IMR-90 (cell line): ENCODE results near the gene DICER1. TPM values are rescaled to one million over a fixed set of nuclear protein-coding genes. Genes with fewer than 3 reads are reported as not detected.

Source experiments
- ATAC-seq: fragments of 200-7000 bp; cut with Tn5 transposase; 2 replicates; pipeline ENCODE4 v1.9.1; 2020; ENCODE audit warnings: low read depth, mild to moderate bottlenecking, moderate library complexity
- BruUV-seq: library from RNA; stranded (reverse); fragments of 400-500 nt; replicated peaks from 2 replicates; lab custom pipeline; 2021; lab: Mats Ljungman, UMichigan
- CTCF ChIA-PET: fragments of 300-600 bp; formaldehyde crosslinking; extraction: SDS; loops from one replicate; lab custom pipeline; 2021; ENCODE audit warnings: antibody characterized with exemption; lab: Yijun Ruan, JAX
- POLR2A ChIA-PET: fragments of 300-600 bp; sonication (Branson Sonifier 250); formaldehyde crosslinking; loops from one replicate; lab custom pipeline; 2022; ENCODE audit warnings: antibody characterized with exemption; ENCODE audit not compliant: unreplicated experiment; lab: Charles Lee
- DNase-seq: peaks from one replicate; pipeline ENCODE4 v3.0.0; 2013
- H2AFZ ChIP-seq: replicated peaks from 2 replicates; pipeline ENCODE3; 2013; ENCODE audit warnings: low read length, mild to moderate bottlenecking; ENCODE audit not compliant: poor library complexity
- H2AK5ac ChIP-seq: 2 replicates; pipeline ENCODE4 v1.6.1; 2013; ENCODE audit warnings: low read depth, low read length, inconsistent platforms
- H2AK9ac ChIP-seq: replicated peaks from 2 replicates; pipeline ENCODE3; 2013; ENCODE audit warnings: mild to moderate bottlenecking, low read depth, low read length, moderate library complexity; ENCODE audit not compliant: poor library complexity
- H2BK120ac ChIP-seq: 2 replicates; pipeline ENCODE4 v1.6.1; 2013; ENCODE audit warnings: low read depth, low read length, inconsistent platforms
- H2BK15ac ChIP-seq: 3 replicates; pipeline ENCODE4 v1.6.1; 2013; ENCODE audit warnings: low read depth, low read length, inconsistent platforms
- H2BK20ac ChIP-seq: 2 replicates; pipeline ENCODE4 v1.6.1; 2013; ENCODE audit warnings: low read depth, mild to moderate bottlenecking, inconsistent platforms, low read length, moderate library complexity
- H2BK5ac ChIP-seq: 2 replicates; pipeline ENCODE4 v1.6.1; 2013; ENCODE audit warnings: mild to moderate bottlenecking, low read depth, low read length, inconsistent platforms; ENCODE audit not compliant: poor library complexity, severe bottlenecking
- H3K14ac ChIP-seq: replicated peaks from 2 replicates; pipeline ENCODE4 v1.6.1; 2013; ENCODE audit warnings: low read depth, low read length, inconsistent platforms
- H3K18ac ChIP-seq: 2 replicates; pipeline ENCODE4 v1.6.1; 2013; ENCODE audit warnings: low read depth, low read length, control low read depth
- H3K23ac ChIP-seq: 2 replicates; pipeline ENCODE4 v1.6.1; 2013; ENCODE audit warnings: low read depth, low read length, inconsistent platforms
- H3K27ac ChIP-seq: 2 replicates; pipeline ENCODE4 v1.5.1; 2013; ENCODE audit warnings: mild to moderate bottlenecking, control low read depth, low read length; ENCODE audit not compliant: insufficient read depth
- H3K27me3 ChIP-seq: 2 replicates; pipeline ENCODE4 v1.6.1; 2013; ENCODE audit warnings: low read length; ENCODE audit not compliant: control insufficient read depth, insufficient read depth
- H3K36me3 ChIP-seq: 2 replicates; pipeline ENCODE4 v1.6.1; 2013; ENCODE audit warnings: low read length, mixed read lengths; ENCODE audit not compliant: control insufficient read depth, insufficient read depth
- H3K4ac ChIP-seq: 2 replicates; pipeline ENCODE4 v1.6.1; 2013; ENCODE audit warnings: low read depth, low read length, inconsistent platforms
- H3K4me1 ChIP-seq: 2 replicates; pipeline ENCODE4 v1.6.1; 2013; ENCODE audit warnings: low read length, mixed read lengths; ENCODE audit not compliant: control insufficient read depth, insufficient read depth
- H3K4me2 ChIP-seq: 2 replicates; pipeline ENCODE4 v1.6.1; 2013; ENCODE audit warnings: low read depth, mild to moderate bottlenecking, control low read depth, low read length, moderate library complexity
- H3K4me3 ChIP-seq: 2 replicates; pipeline ENCODE4 v1.5.1; 2013; ENCODE audit warnings: low read depth, mild to moderate bottlenecking, control low read depth, low read length, moderate library complexity; ENCODE audit not compliant: insufficient read depth
- H3K56ac ChIP-seq: 2 replicates; pipeline ENCODE4 v1.6.1; 2013; ENCODE audit warnings: low read length, inconsistent platforms; ENCODE audit not compliant: insufficient read depth; ENCODE audit errors: extremely low read depth
- H3K79me1 ChIP-seq, 2 experiments: 2 replicates each; pipeline ENCODE4 v1.6.1; 2013; ENCODE audit warnings: low read length in 2 of 2, inconsistent platforms in 1 of 2, low read depth in 1 of 2
- H3K9ac ChIP-seq: 2 replicates; pipeline ENCODE4 v1.6.1; 2013; ENCODE audit warnings: low read depth, low read length, control low read depth
- H3K9me1 ChIP-seq: 2 replicates; pipeline ENCODE4 v1.6.1; 2013; ENCODE audit warnings: low read length, inconsistent platforms; ENCODE audit not compliant: insufficient read depth
- H3K9me3 ChIP-seq: 2 replicates; pipeline ENCODE4 v1.6.1; 2013; ENCODE audit warnings: low read length; ENCODE audit not compliant: control insufficient read depth, insufficient read depth
- H4K20me1 ChIP-seq: 2 replicates; pipeline ENCODE4 v1.6.1; 2013; ENCODE audit warnings: low read length, inconsistent platforms; ENCODE audit not compliant: insufficient read depth
- H4K5ac ChIP-seq: 2 replicates; pipeline ENCODE4 v1.6.1; 2013; ENCODE audit warnings: mild to moderate bottlenecking, low read depth, low read length, control low read depth
- H4K8ac ChIP-seq, 2 experiments: 2 replicates each; pipeline ENCODE4 v1.6.1; 2013; ENCODE audit warnings: low read depth in 2 of 2, low read length in 2 of 2, control low read depth in 1 of 2, inconsistent platforms in 1 of 2
- H4K91ac ChIP-seq: 2 replicates; pipeline ENCODE4 v1.6.1; 2013; ENCODE audit warnings: low read depth, low read length, inconsistent platforms; ENCODE audit not compliant: insufficient read depth
- BHLHE40 ChIP-seq: fragments of 150-350 bp; IDR thresholded peaks from 2 replicates; pipeline ENCODE4 v1.6.1; 2016; ENCODE audit warnings: mild to moderate bottlenecking, low read depth, low read length
- CEBPB ChIP-seq: IDR thresholded peaks from 2 replicates; pipeline ENCODE4 v1.6.1; 2012; ENCODE audit warnings: low read depth, low read length, improper control_type of control experiment
- CHD1 ChIP-seq: IDR thresholded peaks from 2 replicates; pipeline ENCODE4 v1.6.1; 2012; ENCODE audit warnings: low read depth, low read length, improper control_type of control experiment
- FOS ChIP-seq: fragments of 150-350 bp; IDR thresholded peaks from 2 replicates; pipeline ENCODE4 v1.6.1; 2016; ENCODE audit warnings: low read depth, low read length
- MAFK ChIP-seq: IDR thresholded peaks from 2 replicates; pipeline ENCODE4 v1.6.1; 2012; ENCODE audit warnings: low read depth, low read length, improper control_type of control experiment
- MXI1 ChIP-seq: IDR thresholded peaks from 2 replicates; pipeline ENCODE4 v1.6.1; 2012; ENCODE audit warnings: low read depth, mild to moderate bottlenecking, low read length, moderate library complexity, borderline replicate concordance
- POLR2A ChIP-seq: IDR thresholded peaks from 2 replicates; pipeline ENCODE4 v1.6.1; 2012; ENCODE audit warnings: mild to moderate bottlenecking, low read depth, low read length
- RAD21 ChIP-seq: IDR thresholded peaks from 2 replicates; pipeline ENCODE4 v1.6.1; 2012; ENCODE audit warnings: low read length, improper control_type of control experiment
- SMC3 ChIP-seq: fragments of 150-350 bp; IDR thresholded peaks from 2 replicates; pipeline ENCODE4 v1.6.1; 2016; ENCODE audit warnings: low read depth, mild to moderate bottlenecking, antibody characterized with exemption, low read length, moderate library complexity
- WGBS, 2 experiments: methylation state at CpG; one replicate each; pipeline versions ENCODE4 v1.1.5 to v1.1.7; 2013; ENCODE audit warnings: missing lambda C conversion rate in 2 of 2; ENCODE audit not compliant: insufficient read length in 1 of 2; ENCODE audit errors: extremely low coverage in 2 of 2; 5-methylcytosine and 5-hydroxymethylcytosine counted together
- dilution Hi-C: fragments of 300-500 bp; cut with HindIII; formaldehyde crosslinking; loops from one replicate; pipeline ENCODE4 v1.14.3; 2018; ENCODE audit warnings: low sequenced_read_pairs; ENCODE audit not compliant: unreplicated experiment
- in situ Hi-C: fragments of 300-500 bp; cut with MboI; formaldehyde crosslinking; loops from 3 replicates; pipeline ENCODE4 v1.14.3; 2019; ENCODE audit warnings: low sequenced_read_pairs, inconsistent platforms, mixed read lengths
- intact Hi-C: fragments of 100-400 bp; cut with micrococcal nuclease; formaldehyde crosslinking; loops from 2 replicates; pipeline ENCODE4 v1.10.0; 2022
- polyA plus RNA-seq, 3 experiments: library from polyadenylated mRNA; depleted of rRNA; stranded (reverse); fragments of >200 nt; gene quantifications; 2 replicates each; pipeline ENCODE4 v1.2.3, GENCODE V29; 2012; ENCODE audit warnings: low replicate concordance in 1 of 3
- total RNA-seq: library from RNA; depleted of rRNA; stranded (reverse); fragments of >200 nt; gene quantifications from 2 replicates; pipeline ENCODE4 v1.2.3, GENCODE V29; 2012
- TF ChIP-seq, protein P1 (sequence below): conservative IDR thresholded peaks from 2 replicates; pipeline ENCODE4 v1.5.1; 2012; ENCODE audit warnings: mild to moderate bottlenecking, low read depth, low read length, improper control_type of control experiment

Gene DICER1
- total and polyA plus RNA-seq, 2 of the 4 experiments (the other 2 are of a cell fraction), result 9.7 to 49.5 TPM

DNA sequence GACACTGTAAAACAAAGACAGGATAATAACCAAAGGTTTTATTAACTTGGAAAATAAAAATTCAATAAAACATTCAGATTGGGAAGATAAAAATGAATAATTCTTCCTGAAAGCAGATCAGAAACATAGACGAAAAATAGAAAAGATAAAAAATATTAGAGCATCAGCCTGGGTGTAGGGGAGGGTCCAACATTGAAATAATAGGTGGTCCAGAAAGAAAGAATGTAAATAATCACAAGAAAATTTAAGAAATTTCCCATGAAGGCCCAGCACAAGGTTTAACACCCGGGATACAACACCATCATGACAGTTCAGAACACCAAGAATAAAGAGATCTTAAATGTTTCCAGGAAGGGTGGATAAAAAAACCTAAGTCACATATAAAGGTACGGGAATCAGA lies 31.1 kb upstream of the DICER1 start:
- Histone ChIP-seq H3K23ac (no peak overlapping the region), H3K27ac (no peak overlapping the region), H2BK5ac (no peak overlapping the region), H4K5ac (no peak overlapping the region), H3K14ac (no peak overlapping the region), H3K36me3 (no peaks in the 10 kb centered on the region), H3K79me1 (no peaks in the 10 kb centered on the region), H3K9me1 (no peaks in the 10 kb centered on the region), H3K4ac (no peak overlapping the region), H3K9me3 (0 out of 2 replicates have a peak, but pooled peaks cover 2% of the 10 kb centered on the region), H2BK15ac (no peak overlapping the region), H3K4me1 (peaks cover 7% of the 10 kb centered on the region; the same call in 1 of the 2 replicates), H4K8ac (no peak overlapping the region), H3K9ac (no peak overlapping the region), H2AFZ (no peak overlapping the region), H3K18ac (no peak overlapping the region), H4K20me1 (no peaks in the 10 kb centered on the region), H3K56ac (no peak overlapping the region), H2BK120ac (no peak overlapping the region), H3K4me2 (no peak overlapping the region), H2BK20ac (no peak overlapping the region), H2AK5ac (no peak overlapping the region), H3K4me3 (no peak overlapping the region), H3K27me3 (no peaks in the 10 kb centered on the region; the same call in 1 of the 2 replicates), H2AK9ac (no peak overlapping the region), H4K91ac (no peak overlapping the region)
- ChIA-PET POLR2A (no interaction called here), CTCF (no interaction called here)
- no TSS peak for BruUV-seq
- DNase-seq (no peak), ATAC-seq (no peak)
- no CpG with 5 or more reads among the region's 3 CpGs for WGBS, 2 experiments
- dilution Hi-C loops (no loop called here), in situ Hi-C loops (no loop called here), intact Hi-C loops (no loop called here)
- TF ChIP-seq BHLHE40 (no peak), CHD1 (no peak), CEBPB (no peak), FOS (no peak), SMC3 (no peak), MAFK (no peak), RAD21 (no peak), POLR2A (no peak), MXI1 (no peak)
- TF ChIP-seq, protein P1, sequence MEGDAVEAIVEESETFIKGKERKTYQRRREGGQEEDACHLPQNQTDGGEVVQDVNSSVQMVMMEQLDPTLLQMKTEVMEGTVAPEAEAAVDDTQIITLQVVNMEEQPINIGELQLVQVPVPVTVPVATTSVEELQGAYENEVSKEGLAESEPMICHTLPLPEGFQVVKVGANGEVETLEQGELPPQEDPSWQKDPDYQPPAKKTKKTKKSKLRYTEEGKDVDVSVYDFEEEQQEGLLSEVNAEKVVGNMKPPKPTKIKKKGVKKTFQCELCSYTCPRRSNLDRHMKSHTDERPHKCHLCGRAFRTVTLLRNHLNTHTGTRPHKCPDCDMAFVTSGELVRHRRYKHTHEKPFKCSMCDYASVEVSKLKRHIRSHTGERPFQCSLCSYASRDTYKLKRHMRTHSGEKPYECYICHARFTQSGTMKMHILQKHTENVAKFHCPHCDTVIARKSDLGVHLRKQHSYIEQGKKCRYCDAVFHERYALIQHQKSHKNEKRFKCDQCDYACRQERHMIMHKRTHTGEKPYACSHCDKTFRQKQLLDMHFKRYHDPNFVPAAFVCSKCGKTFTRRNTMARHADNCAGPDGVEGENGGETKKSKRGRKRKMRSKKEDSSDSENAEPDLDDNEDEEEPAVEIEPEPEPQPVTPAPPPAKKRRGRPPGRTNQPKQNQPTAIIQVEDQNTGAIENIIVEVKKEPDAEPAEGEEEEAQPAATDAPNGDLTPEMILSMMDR, result no peak
